ENCODE results near the gene TEAD4. TPM values are rescaled to one million over a fixed set of nuclear protein-coding genes. Genes with fewer than 3 reads are reported as not detected.
"Not testable (repeated sequence)": the region's sequence is repeated elsewhere in the genome, so short reads cannot be mapped to it uniquely, and the experiment has no call there.

TEAD4 gene
- total RNA-seq, 1 donor from 2014 or later: 4.2 TPM

DNA sequence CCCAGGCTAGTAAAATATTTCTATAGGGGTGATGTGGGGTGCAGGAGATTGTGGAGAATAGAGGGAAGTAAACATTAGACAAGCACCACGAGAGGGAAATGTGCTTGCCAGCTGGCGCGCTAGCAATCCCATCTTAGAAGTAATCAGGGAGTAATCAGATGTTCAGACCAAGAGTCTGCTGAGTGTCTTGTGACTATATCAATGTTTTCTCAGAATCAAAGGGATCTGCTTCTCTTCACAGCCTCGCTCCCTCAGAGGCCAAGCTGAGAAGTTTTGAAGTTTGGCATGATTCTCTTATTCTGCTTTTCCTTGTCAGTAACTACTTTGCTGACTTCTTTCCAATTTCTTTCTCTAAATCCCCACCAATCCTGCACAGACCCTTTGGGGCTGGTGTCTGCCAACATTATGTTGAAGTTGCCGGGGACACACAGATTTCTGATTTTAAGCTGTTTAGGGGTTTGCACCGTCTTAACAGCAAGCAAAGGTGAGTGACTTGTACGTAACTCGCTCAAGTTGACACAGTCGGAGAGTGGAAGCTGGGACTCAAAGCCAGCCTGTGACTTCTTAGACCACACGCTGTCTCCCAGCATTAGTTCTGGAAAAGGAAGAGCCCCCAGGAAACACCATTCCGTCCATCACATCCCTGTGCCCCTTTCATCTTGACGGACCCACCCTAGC lies 96.0 kb downstream of the TEAD4 start:
- DNase-seq (ENCODE audit: low read depth) (no peak), FAIRE-seq (no peak)
- Histone ChIP-seq H3K36me3 (ENCODE audit: control insufficient read depth, insufficient read depth, low read length) (no peaks in the 10 kb centered on the region), H3K4me3 (ENCODE audit: low read depth, low read length) (no peak overlapping the region), H3K27me3 (ENCODE audit: control insufficient read depth, insufficient read depth, low read length) (peaks cover 5% of the 10 kb centered on the region)
- TF ChIP-seq, protein P1, sequence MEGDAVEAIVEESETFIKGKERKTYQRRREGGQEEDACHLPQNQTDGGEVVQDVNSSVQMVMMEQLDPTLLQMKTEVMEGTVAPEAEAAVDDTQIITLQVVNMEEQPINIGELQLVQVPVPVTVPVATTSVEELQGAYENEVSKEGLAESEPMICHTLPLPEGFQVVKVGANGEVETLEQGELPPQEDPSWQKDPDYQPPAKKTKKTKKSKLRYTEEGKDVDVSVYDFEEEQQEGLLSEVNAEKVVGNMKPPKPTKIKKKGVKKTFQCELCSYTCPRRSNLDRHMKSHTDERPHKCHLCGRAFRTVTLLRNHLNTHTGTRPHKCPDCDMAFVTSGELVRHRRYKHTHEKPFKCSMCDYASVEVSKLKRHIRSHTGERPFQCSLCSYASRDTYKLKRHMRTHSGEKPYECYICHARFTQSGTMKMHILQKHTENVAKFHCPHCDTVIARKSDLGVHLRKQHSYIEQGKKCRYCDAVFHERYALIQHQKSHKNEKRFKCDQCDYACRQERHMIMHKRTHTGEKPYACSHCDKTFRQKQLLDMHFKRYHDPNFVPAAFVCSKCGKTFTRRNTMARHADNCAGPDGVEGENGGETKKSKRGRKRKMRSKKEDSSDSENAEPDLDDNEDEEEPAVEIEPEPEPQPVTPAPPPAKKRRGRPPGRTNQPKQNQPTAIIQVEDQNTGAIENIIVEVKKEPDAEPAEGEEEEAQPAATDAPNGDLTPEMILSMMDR (IDR thresholded peaks at IDR 0.05; ENCODE audit: insufficient read depth, low read length, severe bottlenecking): no peak

DNA sequence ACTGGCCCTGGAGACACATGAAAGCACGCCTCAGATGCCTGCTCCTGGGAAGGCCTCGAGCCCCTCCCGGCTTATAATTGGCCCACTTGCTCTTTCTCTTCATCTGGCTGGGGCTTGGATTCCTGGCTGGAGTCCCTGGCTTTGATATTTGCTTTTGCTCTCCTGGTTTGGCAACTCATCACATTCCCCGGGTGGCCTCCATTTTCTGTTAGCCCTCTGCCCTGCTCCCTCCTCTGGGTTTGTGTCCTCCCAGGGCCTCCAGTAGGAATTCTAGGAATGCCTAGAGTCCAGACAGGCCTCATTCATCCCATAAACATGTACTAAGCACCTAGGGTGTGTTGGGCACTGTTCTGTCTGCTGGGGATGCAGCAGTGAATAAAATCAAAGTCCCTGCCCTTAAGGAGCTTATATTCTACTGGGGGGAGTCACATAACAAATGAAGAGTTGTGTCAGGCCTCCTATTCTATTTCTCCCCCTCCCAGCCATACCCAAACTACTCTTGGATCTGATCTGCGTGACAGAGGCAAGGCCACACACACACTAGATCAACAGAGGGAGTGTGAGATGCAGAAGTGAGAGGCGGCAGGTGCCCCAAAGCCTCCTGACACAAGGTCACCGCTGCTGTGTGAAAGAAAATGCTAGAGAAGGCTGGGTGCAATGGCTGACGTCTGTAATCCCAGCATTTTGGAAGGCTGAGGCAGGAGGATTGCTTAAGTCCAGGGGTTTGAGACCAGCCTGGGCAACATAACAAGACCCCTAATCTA lies 96.7 kb downstream of the TEAD4 start:
- H3K36me3 ChIP-seq (ENCODE audit: control insufficient read depth, insufficient read depth, low read length): no peaks in the 10 kb centered on the region
- H3K4me3 ChIP-seq (ENCODE audit: low read depth, low read length): no peak overlapping the region
- FAIRE-seq: no peak
- DNase-seq (ENCODE audit: low read depth): no peak
- TF ChIP-seq, protein P1 (IDR thresholded peaks at IDR 0.05; ENCODE audit: insufficient read depth, low read length, severe bottlenecking): no peak
- peaks cover 5% of the 10 kb centered on the region for H3K27me3 ChIP-seq (ENCODE audit: control insufficient read depth, insufficient read depth, low read length)

DNA sequence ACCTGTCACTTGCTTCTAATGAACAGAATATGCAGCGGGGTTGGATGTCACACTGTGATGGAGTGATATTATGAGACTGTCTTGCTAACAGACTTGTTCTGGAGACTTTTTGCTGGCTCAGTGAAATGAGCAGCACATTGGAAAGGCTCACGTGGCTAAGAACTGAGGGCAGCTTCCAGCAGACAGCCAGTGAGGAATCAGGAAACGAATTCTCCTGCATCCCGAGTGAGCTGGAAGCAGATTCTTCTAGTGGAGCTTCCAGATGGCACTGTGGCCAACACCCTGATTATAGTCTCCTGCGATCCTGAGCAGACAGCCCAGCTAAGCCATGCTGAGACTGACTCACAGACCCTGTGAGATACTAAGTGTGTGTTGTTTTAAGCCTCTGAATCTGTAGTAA lies 101.9 kb downstream of the TEAD4 start:
- no peak overlapping the region for H3K4me3 ChIP-seq (ENCODE audit: low read depth, low read length)
- TF ChIP-seq, protein P1 (IDR thresholded peaks at IDR 0.05; ENCODE audit: insufficient read depth, low read length, severe bottlenecking): no peak
- H3K36me3 ChIP-seq (ENCODE audit: control insufficient read depth, insufficient read depth, low read length): no peaks in the 10 kb centered on the region
- no peak for DNase-seq (ENCODE audit: low read depth)
- no peak for FAIRE-seq
- H3K27me3 ChIP-seq (ENCODE audit: control insufficient read depth, insufficient read depth, low read length): peaks cover 3% of the 10 kb centered on the region

DNA sequence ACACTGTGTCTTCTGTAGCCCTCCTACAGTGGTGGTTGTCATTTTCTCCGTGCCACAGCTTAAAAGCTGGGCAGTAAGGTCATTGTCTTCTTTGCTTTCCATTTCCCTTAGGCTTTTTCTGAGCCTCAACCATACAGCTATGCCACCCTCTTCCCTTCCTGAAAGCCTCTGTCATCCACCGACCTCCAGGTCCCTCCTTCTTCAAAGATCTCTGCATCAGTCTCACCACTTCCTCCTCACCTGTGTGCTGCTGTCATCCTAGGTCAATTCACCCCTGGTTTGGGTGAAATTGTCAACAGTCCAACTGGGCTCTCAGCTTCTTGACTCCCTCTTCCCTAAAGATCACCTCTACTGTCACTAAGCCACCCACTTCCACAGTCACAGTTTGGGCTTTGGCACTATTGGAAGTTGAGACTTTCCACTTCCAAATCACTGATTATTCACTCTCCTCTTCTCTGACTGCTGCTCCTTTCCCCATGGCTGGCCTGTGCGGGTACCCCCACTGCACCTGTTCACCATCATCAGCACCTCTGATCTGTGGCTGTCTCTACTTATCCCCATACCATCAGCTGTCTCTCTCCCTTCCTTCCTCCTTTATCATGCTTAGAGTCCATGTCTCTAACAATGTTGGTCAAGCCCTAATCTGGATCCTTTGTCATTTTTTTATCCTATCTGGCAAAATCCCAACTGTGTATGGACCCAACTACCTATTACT lies 102.5 kb downstream of the TEAD4 start:
- Histone ChIP-seq H3K4me3 (ENCODE audit: low read depth, low read length) (no peak overlapping the region), H3K27me3 (ENCODE audit: control insufficient read depth, insufficient read depth, low read length) (peaks cover under 1% of the 10 kb centered on the region), H3K36me3 (ENCODE audit: control insufficient read depth, insufficient read depth, low read length) (no peaks in the 10 kb centered on the region)
- DNase-seq (ENCODE audit: low read depth) (no peak), FAIRE-seq (no peak)
- TF ChIP-seq, protein P1 (IDR thresholded peaks at IDR 0.05; ENCODE audit: insufficient read depth, low read length, severe bottlenecking): no peak

DNA sequence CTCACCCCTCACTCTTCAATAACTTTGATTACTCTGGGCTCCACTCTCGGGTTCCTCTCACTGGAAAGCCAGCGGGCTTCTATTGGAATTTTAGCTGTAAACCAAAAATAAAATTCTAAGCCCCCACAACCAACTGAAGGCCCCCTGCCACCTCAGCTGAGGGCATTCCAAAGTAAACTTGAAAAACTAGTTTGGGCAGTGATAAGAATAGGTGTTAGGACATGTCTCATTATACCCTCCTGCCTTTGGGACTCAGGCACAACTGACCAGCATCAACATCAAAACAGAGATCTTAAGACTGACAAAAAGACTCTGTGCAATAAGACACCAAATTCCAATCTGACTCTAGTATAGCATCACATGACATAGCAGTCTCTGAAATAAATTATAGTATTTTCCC lies 106.1 kb downstream of the TEAD4 start:
- DNase-seq (ENCODE audit: low read depth): peak; percentile 31
- Histone ChIP-seq H3K27me3 (ENCODE audit: control insufficient read depth, insufficient read depth, low read length) (no peaks in the 10 kb centered on the region), H3K36me3 (ENCODE audit: control insufficient read depth, insufficient read depth, low read length) (no peaks in the 10 kb centered on the region), H3K4me3 (ENCODE audit: low read depth, low read length) (no peak overlapping the region)
- no peak for FAIRE-seq
- TF ChIP-seq, protein P1 (IDR thresholded peaks at IDR 0.05; ENCODE audit: insufficient read depth, low read length, severe bottlenecking): no peak

DNA sequence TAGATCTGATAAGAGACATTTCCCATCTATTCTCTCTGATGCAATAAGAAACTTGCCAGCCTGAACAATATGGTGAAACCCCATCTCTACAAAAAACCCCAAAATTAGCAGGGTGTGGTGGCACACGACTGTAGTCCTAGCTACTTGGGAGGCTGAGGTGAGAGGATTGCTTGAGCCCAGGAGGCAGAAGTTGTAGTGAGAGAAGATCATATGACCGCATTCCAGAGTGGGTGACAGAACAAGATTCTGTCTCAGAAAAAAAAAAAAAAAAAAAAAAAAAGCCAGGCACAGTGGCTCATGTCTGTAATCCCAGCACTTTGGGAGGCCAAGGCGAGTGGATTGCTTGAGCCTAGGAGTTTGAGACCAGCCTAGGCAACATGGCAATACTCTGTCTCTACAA lies 106.6 kb downstream of the TEAD4 start:
- peak; percentile 26 for DNase-seq (ENCODE audit: low read depth)
- not testable (repeated sequence) for H3K4me3 ChIP-seq (ENCODE audit: low read depth, low read length); H3K36me3 ChIP-seq (ENCODE audit: control insufficient read depth, insufficient read depth, low read length); H3K27me3 ChIP-seq (ENCODE audit: control insufficient read depth, insufficient read depth, low read length); FAIRE-seq

Measured in bronchial epithelial cell (primary cell).